GM10248 (cell line): ENCODE data around the gene IPO8.

Source experiments
- CTCF ChIA-PET: fragments of 300-600 bp; sonication (Branson Sonifier 250); formaldehyde crosslinking; extraction: SDS; loops from one replicate; lab custom pipeline; 2021; ENCODE audit warnings: antibody characterized with exemption; lab: Yijun Ruan, JAX
- POLR2A ChIA-PET: fragments of 350-650 bp; sonication (Branson Sonifier 250); formaldehyde crosslinking; extraction: SDS; loops from one replicate; lab custom pipeline; 2020; ENCODE audit warnings: antibody characterized with exemption; lab: Yijun Ruan, JAX
- DNase-seq: peaks from one replicate; pipeline ENCODE4 v3.0.0; 2012; ENCODE audit errors: extremely low spot score
- CTCF ChIP-seq: IDR thresholded peaks from 2 replicates; pipeline ENCODE4 v1.5.1; 2012; ENCODE audit warnings: mild to moderate bottlenecking, low read depth; ENCODE audit errors: extremely low read depth, missing control alignments, control extremely low read depth

Gene IPO8

GRCh38 chr12:30582943-30583342, 112.7 kb downstream of the IPO8 start:
- CTCF ChIA-PET = no interaction called here
- POLR2A ChIA-PET = no interaction called here

GRCh38 chr12:30580344-30580743, 115.3 kb downstream of the IPO8 start:
- ChIA-PET CTCF (no interaction called here), POLR2A (no interaction called here)
- no peak for TF ChIP-seq CTCF
- no peak for DNase-seq

More at GRCh38 chr12:30582943-30583342, 112.7 kb downstream of the IPO8 start:
- DNase-seq = no peak
- no peak for TF ChIP-seq CTCF
